ENCODE results near the gene CFAP90.

The CFAP90 gene

GRCh38 chr5:7852988-7853387, 2.1 kb upstream of the CFAP90 start:
- no peak for TF ChIP-seq POLR2A (IDR thresholded peaks at IDR 0.05; ENCODE audit: low read depth, low read length)
- DNase-seq (ENCODE audit: insufficient read length, low spot score) (no peak), FAIRE-seq (no peak)

DNA sequence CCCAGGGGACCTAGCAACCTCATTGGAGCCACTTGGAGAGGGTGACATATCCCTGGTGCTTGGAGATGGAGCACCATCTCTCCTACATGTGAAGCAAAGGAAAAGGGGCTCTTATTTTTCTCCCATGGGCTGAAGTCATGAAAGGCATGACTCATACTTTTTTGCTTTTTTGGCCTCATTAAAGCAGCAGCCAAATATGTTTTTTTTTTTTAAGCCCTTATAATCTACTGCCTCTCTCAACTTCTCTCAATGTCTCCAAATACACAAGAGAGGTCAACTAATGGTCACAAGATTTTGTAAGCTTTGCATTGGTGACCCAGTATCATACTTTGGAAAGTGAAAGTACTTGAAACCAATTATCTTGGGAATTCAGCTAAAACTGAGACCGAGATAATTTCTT, 1.6 kb upstream of the CFAP90 start:
- DNase-seq (ENCODE audit: insufficient read length, low spot score) = no peak
- FAIRE-seq = no peak
- TF ChIP-seq POLR2A (IDR thresholded peaks at IDR 0.05; ENCODE audit: low read depth, low read length) = no peak

- no peak for TF ChIP-seq POLR2A (IDR thresholded peaks at IDR 0.05; ENCODE audit: low read depth, low read length)
- DNase-seq (ENCODE audit: insufficient read length, low spot score) (no peak), FAIRE-seq (no peak)
These were observed 820 bp upstream of the CFAP90 start for GRCh38 chr5:7851617-7852289.

DNA sequence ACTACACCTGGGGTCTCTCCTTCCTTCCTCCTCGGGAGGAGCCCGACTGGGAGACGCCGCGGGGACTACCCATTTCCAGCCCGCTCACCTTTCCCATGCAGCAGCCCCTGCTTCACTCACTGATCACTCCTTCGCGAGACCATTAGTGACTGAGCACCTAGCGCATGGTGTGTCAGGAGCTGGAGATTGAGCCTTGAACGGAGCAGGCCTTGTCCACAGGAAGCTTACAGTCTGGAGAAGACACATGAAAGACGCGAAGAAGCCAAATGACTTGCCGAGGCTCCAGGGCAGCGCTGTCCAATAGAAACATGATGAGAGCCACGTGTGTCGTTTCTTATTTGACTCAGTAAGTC, 283 bp upstream of the CFAP90 start:
- FAIRE-seq (no peak), DNase-seq (ENCODE audit: insufficient read length, low spot score) (no peak)
- TF ChIP-seq POLR2A (IDR thresholded peaks at IDR 0.05; ENCODE audit: low read depth, low read length) = no peak

DNA sequence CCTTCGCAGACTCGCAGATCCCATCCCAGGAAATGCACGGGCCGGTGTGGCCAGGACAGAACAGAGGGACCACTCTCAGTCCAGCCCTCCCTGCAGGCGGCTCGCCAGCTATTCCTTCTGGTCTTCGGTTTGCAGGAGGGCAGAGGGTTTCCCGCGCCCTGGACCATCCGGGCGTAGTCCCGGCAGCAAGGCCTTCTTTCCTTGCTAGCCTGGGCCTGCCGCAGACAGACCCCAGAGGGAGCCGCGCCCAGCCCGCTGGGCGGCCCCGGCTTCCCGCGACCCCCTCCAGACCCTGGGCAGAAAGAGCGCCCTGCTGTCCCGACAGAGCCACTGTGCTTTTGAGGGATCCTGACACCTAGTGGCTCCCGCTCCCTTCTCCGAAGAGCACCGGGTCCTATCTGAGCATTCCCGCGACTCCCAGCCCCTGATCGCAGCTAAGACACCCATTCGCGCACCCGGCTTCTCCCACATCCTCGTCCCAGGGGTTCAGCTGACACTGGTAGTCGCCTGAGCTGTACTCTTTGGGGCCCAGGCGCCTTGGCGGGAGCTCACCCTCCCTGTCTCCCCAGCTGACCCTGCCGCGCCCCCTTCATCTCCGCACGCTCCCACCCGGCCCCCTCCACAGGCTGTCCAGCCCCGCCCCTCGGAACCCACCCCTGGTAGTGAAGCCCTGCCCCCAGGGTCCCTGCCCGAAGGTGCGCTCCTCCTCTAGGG, 1.1 kb downstream of the CFAP90 start:
- DNase-seq (ENCODE audit: insufficient read length, low spot score) = no peak
- TF ChIP-seq POLR2A (IDR thresholded peaks at IDR 0.05; ENCODE audit: low read depth, low read length) = no peak
- no peak for FAIRE-seq

- DNase-seq (ENCODE audit: insufficient read length, low spot score) = no peak
- no peak for FAIRE-seq
- TF ChIP-seq POLR2A (IDR thresholded peaks at IDR 0.05; ENCODE audit: low read depth, low read length) = no peak
These were observed 2.6 kb downstream of the CFAP90 start for GRCh38 chr5:7848296-7848695.

DNA sequence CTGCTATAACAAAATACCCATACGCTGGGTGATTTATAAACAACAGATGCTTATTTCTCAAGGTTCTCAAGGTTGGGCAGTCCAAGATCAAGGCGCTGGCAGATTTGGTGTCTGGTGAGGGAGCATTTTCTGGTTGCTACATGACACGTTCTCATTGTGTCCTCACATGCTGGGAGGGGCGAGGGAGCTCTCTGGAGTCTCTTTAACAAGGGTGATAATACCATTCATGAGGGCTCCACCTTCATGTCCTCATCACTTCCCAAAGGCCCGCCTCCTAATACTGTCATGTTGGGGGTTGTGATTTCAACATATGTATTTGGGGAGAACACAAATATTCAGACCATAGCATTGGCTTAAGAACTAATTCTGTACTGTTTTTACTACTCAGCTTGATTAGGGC, 4.6 kb downstream of the CFAP90 start:
- DNase-seq (ENCODE audit: insufficient read length, low spot score) = no peak
- TF ChIP-seq POLR2A (IDR thresholded peaks at IDR 0.05; ENCODE audit: low read depth, low read length) = no peak
- FAIRE-seq = no peak

GRCh38 chr5:7845557-7845956, 5.4 kb downstream of the CFAP90 start:
- no peak for FAIRE-seq
- no peak for DNase-seq (ENCODE audit: insufficient read length, low spot score)
- TF ChIP-seq POLR2A (IDR thresholded peaks at IDR 0.05; ENCODE audit: low read depth, low read length) = no peak

GRCh38 chr5:7844901-7845300, 6.0 kb downstream of the CFAP90 start:
- no peak for FAIRE-seq
- no peak for DNase-seq (ENCODE audit: insufficient read length, low spot score)
- TF ChIP-seq POLR2A (IDR thresholded peaks at IDR 0.05; ENCODE audit: low read depth, low read length) = no peak

DNA sequence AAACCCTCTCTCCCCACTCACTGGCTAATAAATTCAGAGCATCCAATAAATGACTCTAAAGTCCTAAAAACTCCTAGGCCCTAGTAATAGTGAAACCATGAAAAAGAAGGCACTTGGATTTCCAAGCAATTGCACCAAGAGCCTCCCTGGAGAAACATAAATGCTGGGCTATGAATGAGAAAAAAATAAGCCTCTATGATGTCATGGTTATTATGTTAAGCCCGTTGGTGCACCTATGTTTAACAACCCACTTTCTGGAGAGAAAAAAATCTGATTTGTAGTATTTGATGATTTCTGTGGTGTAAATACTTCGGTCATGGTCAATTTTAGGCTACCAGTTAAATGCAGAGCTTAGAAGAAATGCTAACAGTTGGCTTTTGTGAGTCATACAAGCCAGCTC, 8.4 kb downstream of the CFAP90 start:
- FAIRE-seq = no peak
- no peak for DNase-seq (ENCODE audit: insufficient read length, low spot score)
- TF ChIP-seq POLR2A (IDR thresholded peaks at IDR 0.05; ENCODE audit: low read depth, low read length) = no peak

DNA sequence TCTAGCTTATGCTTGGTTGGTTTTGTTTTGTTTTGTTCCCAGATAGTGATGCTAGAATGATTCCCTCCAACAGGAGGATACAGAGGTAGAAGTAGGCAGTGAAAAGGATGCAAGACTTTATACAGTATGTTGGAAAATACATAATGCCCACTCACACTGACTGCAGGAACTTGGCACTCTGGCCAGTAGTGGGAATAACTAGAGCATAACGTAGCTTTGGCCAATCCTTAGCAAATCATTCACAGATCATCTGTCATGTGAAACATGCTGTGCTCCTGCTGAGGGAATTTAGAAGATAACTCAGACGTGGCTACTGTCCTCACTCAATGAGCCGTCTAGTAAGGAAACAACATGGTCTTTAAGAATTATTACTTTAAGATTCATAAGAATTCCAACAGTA, 13.5 kb downstream of the CFAP90 start:
- DNase-seq (ENCODE audit: insufficient read length, low spot score) (no peak), FAIRE-seq (no peak)
- no peak for TF ChIP-seq POLR2A (IDR thresholded peaks at IDR 0.05; ENCODE audit: low read depth, low read length)

- no peak for FAIRE-seq
- DNase-seq (ENCODE audit: insufficient read length, low spot score) = no peak
- no peak for TF ChIP-seq POLR2A (IDR thresholded peaks at IDR 0.05; ENCODE audit: low read depth, low read length)
These were observed 16.0 kb downstream of the CFAP90 start for GRCh38 chr5:7834982-7835381.

- DNase-seq (ENCODE audit: insufficient read length, low spot score) = no peak
- FAIRE-seq = no peak
These were observed 22.7 kb downstream of the CFAP90 start for GRCh38 chr5:7828269-7828668.

DNA sequence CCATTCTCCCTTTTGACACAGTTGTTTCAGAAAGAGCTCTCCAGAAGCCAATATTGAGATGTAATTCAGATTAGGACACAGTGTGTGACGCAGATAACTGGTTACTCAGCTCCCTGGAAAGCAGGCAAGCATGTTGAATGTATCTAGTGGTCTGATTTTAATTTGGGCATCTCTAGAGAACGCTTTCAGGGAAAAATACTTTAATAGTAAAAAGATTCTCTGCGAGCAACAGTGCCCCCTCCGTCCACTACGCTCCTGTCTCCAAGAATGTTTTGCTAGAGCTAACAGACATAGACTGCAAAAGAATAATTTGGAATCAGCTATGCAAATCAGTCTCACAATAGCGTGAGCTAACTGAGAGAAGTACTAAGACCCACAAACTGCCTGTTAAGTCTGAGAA, 23.3 kb downstream of the CFAP90 start:
- FAIRE-seq = no peak
- no peak for DNase-seq (ENCODE audit: insufficient read length, low spot score)
- no peak for TF ChIP-seq POLR2A (IDR thresholded peaks at IDR 0.05; ENCODE audit: low read depth, low read length)

More at GRCh38 chr5:7828269-7828668, 22.7 kb downstream of the CFAP90 start:
- no peak for TF ChIP-seq POLR2A (IDR thresholded peaks at IDR 0.05; ENCODE audit: low read depth, low read length)

GRCh38 chr5:7825630-7826029, 25.3 kb downstream of the CFAP90 start:
- FAIRE-seq (no peak), DNase-seq (ENCODE audit: insufficient read length, low spot score) (no peak)
- no peak for TF ChIP-seq POLR2A (IDR thresholded peaks at IDR 0.05; ENCODE audit: low read depth, low read length)

All from H54 (cell line).